ENCODE measurements around the gene CDKN2C.
"Not testable (repeated sequence)": the region's sequence is repeated elsewhere in the genome, so short reads cannot be mapped to it uniquely, and the experiment has no call there.

The CDKN2C gene

GRCh38 chr1:50930965-50931737 is 38.9 kb upstream of the CDKN2C start:
- Histone ChIP-seq H3K4me2 (ENCODE audit: low read length) (no peak overlapping the region), H3K27me3 (ENCODE audit: insufficient read depth, low read length) (no peaks in the 10 kb centered on the region), H3K4me3 (ENCODE audit: low read depth, low read length, poor library complexity, severe bottlenecking) (no peak overlapping the region), H3K4me1 (ENCODE audit: insufficient read depth, low read length, severe bottlenecking) (peaks cover 4% of the 10 kb centered on the region), H3F3A (ENCODE audit: insufficient read depth, low read length) (peaks cover 6% of the 10 kb centered on the region; the same call in 1 of the 2 replicates), H3K79me2 (ENCODE audit: insufficient read depth, low read length) (peaks cover 77% of the 10 kb centered on the region), H3K9me2 (ENCODE audit: low read depth, low read length) (no peaks in the 10 kb centered on the region), H2AFZ (ENCODE audit: low read length) (no peak overlapping the region), H4K20me1 (ENCODE audit: insufficient read depth, low read length) (0 out of 2 replicates have a peak, but pooled peaks cover 4% of the 10 kb centered on the region), H3K36me3 (ENCODE audit: insufficient read depth, low read length) (peaks cover 18% of the 10 kb centered on the region; the same call in 1 of the 2 replicates), H3K9me3 (ENCODE audit: low read length) (peaks cover 4% of the 10 kb centered on the region), H3K9ac (ENCODE audit: low read length) (no peak overlapping the region), H3K27ac (ENCODE audit: low read depth, low read length, poor library complexity, severe bottlenecking) (no peak overlapping the region)
- TF ChIP-seq, protein P1, sequence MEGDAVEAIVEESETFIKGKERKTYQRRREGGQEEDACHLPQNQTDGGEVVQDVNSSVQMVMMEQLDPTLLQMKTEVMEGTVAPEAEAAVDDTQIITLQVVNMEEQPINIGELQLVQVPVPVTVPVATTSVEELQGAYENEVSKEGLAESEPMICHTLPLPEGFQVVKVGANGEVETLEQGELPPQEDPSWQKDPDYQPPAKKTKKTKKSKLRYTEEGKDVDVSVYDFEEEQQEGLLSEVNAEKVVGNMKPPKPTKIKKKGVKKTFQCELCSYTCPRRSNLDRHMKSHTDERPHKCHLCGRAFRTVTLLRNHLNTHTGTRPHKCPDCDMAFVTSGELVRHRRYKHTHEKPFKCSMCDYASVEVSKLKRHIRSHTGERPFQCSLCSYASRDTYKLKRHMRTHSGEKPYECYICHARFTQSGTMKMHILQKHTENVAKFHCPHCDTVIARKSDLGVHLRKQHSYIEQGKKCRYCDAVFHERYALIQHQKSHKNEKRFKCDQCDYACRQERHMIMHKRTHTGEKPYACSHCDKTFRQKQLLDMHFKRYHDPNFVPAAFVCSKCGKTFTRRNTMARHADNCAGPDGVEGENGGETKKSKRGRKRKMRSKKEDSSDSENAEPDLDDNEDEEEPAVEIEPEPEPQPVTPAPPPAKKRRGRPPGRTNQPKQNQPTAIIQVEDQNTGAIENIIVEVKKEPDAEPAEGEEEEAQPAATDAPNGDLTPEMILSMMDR (IDR thresholded peaks at IDR 0.05; ENCODE audit: low read length) = no peak

- Histone ChIP-seq H3K79me2 (ENCODE audit: insufficient read depth, low read length) (peaks cover 77% of the 10 kb centered on the region), H3K36me3 (ENCODE audit: insufficient read depth, low read length) (peaks cover 12% of the 10 kb centered on the region; the same call in 1 of the 2 replicates)
- H3K4me1 ChIP-seq (ENCODE audit: insufficient read depth, low read length, severe bottlenecking); H3K9ac ChIP-seq (ENCODE audit: low read length); H2AFZ ChIP-seq (ENCODE audit: low read length); H3K27me3 ChIP-seq (ENCODE audit: insufficient read depth, low read length); H3K4me3 ChIP-seq (ENCODE audit: low read depth, low read length, poor library complexity, severe bottlenecking); H3K27ac ChIP-seq (ENCODE audit: low read depth, low read length, poor library complexity, severe bottlenecking); H3F3A ChIP-seq (ENCODE audit: insufficient read depth, low read length); H3K9me3 ChIP-seq (ENCODE audit: low read length); H3K4me2 ChIP-seq (ENCODE audit: low read length); H3K9me2 ChIP-seq (ENCODE audit: low read depth, low read length); H4K20me1 ChIP-seq (ENCODE audit: insufficient read depth, low read length): not testable (repeated sequence)
Observed at GRCh38 chr1:50932043-50932442, 38.0 kb upstream of the CDKN2C start.

- H3K27ac ChIP-seq (ENCODE audit: low read depth, low read length, poor library complexity, severe bottlenecking); H3K9ac ChIP-seq (ENCODE audit: low read length); H3K4me3 ChIP-seq (ENCODE audit: low read depth, low read length, poor library complexity, severe bottlenecking); H3F3A ChIP-seq (ENCODE audit: insufficient read depth, low read length); H3K9me2 ChIP-seq (ENCODE audit: low read depth, low read length); H3K4me2 ChIP-seq (ENCODE audit: low read length); H3K36me3 ChIP-seq (ENCODE audit: insufficient read depth, low read length); H3K27me3 ChIP-seq (ENCODE audit: insufficient read depth, low read length); H4K20me1 ChIP-seq (ENCODE audit: insufficient read depth, low read length); H3K4me1 ChIP-seq (ENCODE audit: insufficient read depth, low read length, severe bottlenecking); H2AFZ ChIP-seq (ENCODE audit: low read length); H3K9me3 ChIP-seq (ENCODE audit: low read length): not testable (repeated sequence)
- H3K79me2 ChIP-seq (ENCODE audit: insufficient read depth, low read length) = peaks cover 78% of the 10 kb centered on the region
Observed at GRCh38 chr1:50933770-50934169, 36.3 kb upstream of the CDKN2C start.

- H3K79me2 ChIP-seq (ENCODE audit: insufficient read depth, low read length) = peaks cover 78% of the 10 kb centered on the region
- H3K4me3 ChIP-seq (ENCODE audit: low read depth, low read length, poor library complexity, severe bottlenecking) = no peak overlapping the region
- no peak overlapping the region for H3K9ac ChIP-seq (ENCODE audit: low read length)
- H3K4me1 ChIP-seq (ENCODE audit: insufficient read depth, low read length, severe bottlenecking) = peaks cover 4% of the 10 kb centered on the region
- no peaks in the 10 kb centered on the region for H3K9me3 ChIP-seq (ENCODE audit: low read length)
- TF ChIP-seq, protein P1 (IDR thresholded peaks at IDR 0.05; ENCODE audit: low read length) = no peak
- TF ChIP-seq EZH2 (IDR thresholded peaks at IDR 0.05; ENCODE audit: borderline replicate concordance, low read length) = no peak
- no peak overlapping the region for H2AFZ ChIP-seq (ENCODE audit: low read length)
- no peak overlapping the region for H3K27ac ChIP-seq (ENCODE audit: low read depth, low read length, poor library complexity, severe bottlenecking)
- 0 out of 2 replicates have a peak, but pooled peaks cover 5% of the 10 kb centered on the region for H3K36me3 ChIP-seq (ENCODE audit: insufficient read depth, low read length)
- H3K9me2 ChIP-seq (ENCODE audit: low read depth, low read length) = no peaks in the 10 kb centered on the region
- peaks cover 4% of the 10 kb centered on the region; the same call in 1 of the 2 replicates for H3F3A ChIP-seq (ENCODE audit: insufficient read depth, low read length)
- no peaks in the 10 kb centered on the region for H3K27me3 ChIP-seq (ENCODE audit: insufficient read depth, low read length)
- H3K4me2 ChIP-seq (ENCODE audit: low read length) = no peak overlapping the region
- H4K20me1 ChIP-seq (ENCODE audit: insufficient read depth, low read length) = 0 out of 2 replicates have a peak, but pooled peaks cover 2% of the 10 kb centered on the region
Observed at GRCh38 chr1:50934838-50935237, 35.2 kb upstream of the CDKN2C start.

DNA sequence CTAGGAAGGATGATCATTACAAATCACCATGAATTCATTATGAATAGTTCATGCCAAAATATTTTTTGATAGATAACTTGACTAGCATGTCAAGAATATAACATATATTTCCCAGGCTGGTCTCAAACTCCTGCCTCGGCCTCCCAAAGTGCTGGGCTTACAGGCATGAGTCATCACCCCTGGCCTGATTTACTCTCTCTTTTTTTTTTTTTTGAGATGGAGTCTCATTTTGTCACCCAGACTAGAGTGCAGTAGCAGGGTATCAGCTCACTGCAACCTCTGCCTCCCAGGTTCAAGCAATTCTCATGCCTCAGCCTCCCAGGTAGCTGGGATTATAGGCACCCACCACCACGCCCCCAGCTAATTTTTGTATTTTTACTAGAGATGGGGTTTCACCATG is 34.8 kb upstream of the CDKN2C start:
- H3K79me2 ChIP-seq (ENCODE audit: insufficient read depth, low read length) = peaks cover 78% of the 10 kb centered on the region
- H3K9ac ChIP-seq (ENCODE audit: low read length); H3K4me3 ChIP-seq (ENCODE audit: low read depth, low read length, poor library complexity, severe bottlenecking); H3K27me3 ChIP-seq (ENCODE audit: insufficient read depth, low read length); H3K4me1 ChIP-seq (ENCODE audit: insufficient read depth, low read length, severe bottlenecking); H3K36me3 ChIP-seq (ENCODE audit: insufficient read depth, low read length); H3K9me2 ChIP-seq (ENCODE audit: low read depth, low read length); H3F3A ChIP-seq (ENCODE audit: insufficient read depth, low read length); H3K4me2 ChIP-seq (ENCODE audit: low read length); H3K27ac ChIP-seq (ENCODE audit: low read depth, low read length, poor library complexity, severe bottlenecking); H4K20me1 ChIP-seq (ENCODE audit: insufficient read depth, low read length); H3K9me3 ChIP-seq (ENCODE audit: low read length); H2AFZ ChIP-seq (ENCODE audit: low read length): not testable (repeated sequence)

All from OCI-LY1 (cell line).